ENCODE data around the gene GLTP. TPM values are rescaled to one million over a fixed set of nuclear protein-coding genes. Genes with fewer than 3 reads are reported as not detected.

GLTP gene
- total RNA-seq, 1 donor from 2014 or later: 27.7 TPM

DNA sequence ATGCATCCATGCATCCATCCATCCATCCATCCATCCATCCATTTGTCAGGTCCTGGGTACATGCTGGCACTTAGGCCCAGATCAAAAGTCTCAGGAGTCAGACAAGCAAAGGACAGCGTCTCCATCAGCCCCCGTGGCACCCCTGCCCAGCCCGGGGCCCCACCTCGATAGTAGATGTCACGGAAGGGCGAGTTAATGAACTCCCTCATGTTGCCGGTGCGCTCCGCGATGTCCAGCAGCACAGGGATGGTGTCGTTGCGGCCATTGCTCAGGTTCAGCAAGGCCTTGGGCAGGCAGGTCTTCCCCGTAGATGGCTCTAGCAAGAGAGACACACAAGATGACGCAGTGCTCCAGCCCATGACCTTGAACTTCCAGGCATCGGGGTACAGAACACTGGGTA is 77.5 kb downstream of the GLTP start:
- intact Hi-C loops (cut with micrococcal nuclease): no loop called here
- H3K27ac Mint-ChIP-seq: no peak overlapping the region
- no peak overlapping the region for H3K4me3 Mint-ChIP-seq
- no peaks in the 10 kb centered on the region for H3K4me1 Mint-ChIP-seq (ENCODE audit: low read depth)
- no peaks in the 10 kb centered on the region for H3K36me3 Mint-ChIP-seq (ENCODE audit: low read depth)
- no peaks in the 10 kb centered on the region for H3K9me3 Mint-ChIP-seq
- H3K27me3 Mint-ChIP-seq (ENCODE audit: insufficient read depth): no peaks in the 10 kb centered on the region
- DNase-seq (ENCODE audit: low spot score): no peak

Other genes starting within 250 kb of the GLTP start
- gene FAM222A, start 166.7 kb downstream of the GLTP start, total RNA-seq: 2.4 TPM in 2 replicates
- not detected in 2 replicates for gene TRPV4, start 47.1 kb downstream of the GLTP start, total RNA-seq
- gene TCHP, start 19.7 kb upstream of the GLTP start, total RNA-seq: 30.4 and 31.1 TPM in 2 replicates
- gene GIT2, start 115.8 kb upstream of the GLTP start, total RNA-seq: 86.2 and 87.5 TPM in 2 replicates
- gene ANKRD13A, start 118.9 kb upstream of the GLTP start, total RNA-seq: 60.4 and 62.4 TPM in 2 replicates
- 20.3 and 20.8 TPM in 2 replicates for gene C12orf76, start 168.0 kb upstream of the GLTP start, total RNA-seq
- gene IFT81, start 243.8 kb upstream of the GLTP start, total RNA-seq: 0.91 and 1.2 TPM in 2 replicates

Measured in activated T-helper 1 cell treated with anti-CD3 and anti-CD28 coated beads, Interleukin-12 subunit alpha, Interleukin-12 subunit beta, Interleukin-2, Interleukin-4 antibody, amounts not matched to agents 30 ng/mL and 10 ng/mL and 1 ng/mL, durations not matched to agents 14 hours and 24 hours and 36 hours (primary cell).